ENCODE results near the gene UBTD1. TPM values are rescaled to one million over a fixed set of nuclear protein-coding genes. Genes with fewer than 3 reads are reported as not detected.
"Not testable (repeated sequence)": the region's sequence is repeated elsewhere in the genome, so short reads cannot be mapped to it uniquely, and the experiment has no call there.

UBTD1 gene
- total and polyA plus RNA-seq, 12 donors: 1.4 to 24.2 (median 13.4) TPM

GRCh38 chr10:97464226-97464625 lies 34.5 kb upstream of the UBTD1 start:
- intact Hi-C loops (cut with DNase I): loop anchor here (5.0 kb wide), 1 partner anchor 88 kb away; no protein-coding TSS in a partner anchor
- H3K9me3 ChIP-seq (replicated peaks in 1 of 3): no peaks in the 10 kb centered on the region
- H3K27me3 ChIP-seq: no peaks in the 10 kb centered on the region
- no peak for TF ChIP-seq CTCF (IDR thresholded peaks at IDR 0.05)
- no peak for TF ChIP-seq POLR2A (IDR thresholded peaks at IDR 0.05)
- WGBS, 4 donors: 57 to 75% (median 60%) methylated on average over 1 of the region's 1 CpG; no CpG with 5 or more reads in 1 of the 4 donors
- peak overlapping the region in 3 of 5 donors; percentile 24 to 73 (median 56) for H3K27ac ChIP-seq
- H3K36me3 ChIP-seq (replicated peaks in 1 of 2): peaks cover 0 to 93% of the 10 kb centered on the region in 2 donors
- peaks cover 0 to 8% of the 10 kb centered on the region in 2 donors for H3K4me1 ChIP-seq (replicated peaks in 1 of 2)
- no peak overlapping the region for H3K4me3 ChIP-seq
- peak in 1 of 7 donors; percentile 39 for DNase-seq

DNA sequence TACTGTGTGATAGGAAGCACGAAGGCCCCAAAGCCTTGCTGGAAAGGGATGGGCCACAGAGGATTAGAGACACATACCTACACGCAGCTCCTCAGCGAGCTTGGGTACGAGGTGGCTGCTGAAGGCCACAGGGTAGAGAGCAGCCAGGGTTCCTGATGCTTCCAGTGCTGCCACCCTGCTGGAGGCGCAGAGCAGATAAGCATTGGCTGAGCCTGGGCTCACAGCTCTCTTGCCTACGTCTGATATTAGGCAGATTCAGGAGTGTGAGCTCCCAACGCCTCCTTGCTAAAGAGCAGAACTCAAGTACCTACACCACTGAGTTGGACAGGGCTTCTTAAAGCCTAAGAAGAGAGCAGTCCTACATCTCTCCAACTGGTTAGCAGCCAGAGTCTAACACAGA lies 32.7 kb upstream of the UBTD1 start:
- intact Hi-C loops (cut with DNase I): no loop called here
- H3K27me3 ChIP-seq: no peaks in the 10 kb centered on the region
- peaks cover 0 to 8% of the 10 kb centered on the region in 2 donors for H3K4me1 ChIP-seq (replicated peaks in 1 of 2)
- no peak for DNase-seq
- no peak overlapping the region for H3K4me3 ChIP-seq
- peak overlapping the region in 2 of 5 donors; percentile 29 to 47 for H3K27ac ChIP-seq
- peaks cover 0 to 93% of the 10 kb centered on the region in 2 donors for H3K36me3 ChIP-seq (replicated peaks in 1 of 2)
- no peak for TF ChIP-seq CTCF (IDR thresholded peaks at IDR 0.05)
- no peak for TF ChIP-seq POLR2A (IDR thresholded peaks at IDR 0.05)
- 78 to 100% (median 83%) methylated on average over 4 to 7 of the region's 7 CpGs for WGBS, 4 donors
- H3K9me3 ChIP-seq (replicated peaks in 1 of 3): no peaks in the 10 kb centered on the region

DNA sequence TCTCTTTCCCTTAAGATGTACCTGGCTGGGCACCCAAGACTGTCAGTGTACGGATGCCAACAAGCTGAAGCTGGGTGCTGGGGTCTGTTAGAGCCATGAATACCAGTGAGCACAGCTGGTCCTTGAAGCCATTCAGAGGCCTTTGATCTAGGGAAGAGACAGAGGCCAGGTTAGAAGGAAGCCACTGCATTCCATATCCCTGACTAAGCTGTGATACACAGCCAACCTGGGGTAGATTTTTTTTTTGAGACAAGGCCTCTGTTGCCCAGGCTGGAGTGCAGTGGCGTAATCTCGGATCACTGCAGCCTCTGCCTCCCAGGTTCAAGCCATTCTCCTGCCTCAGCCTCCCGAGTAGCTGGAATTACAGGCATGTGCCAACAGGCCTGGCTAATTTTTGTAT lies 32.0 kb upstream of the UBTD1 start:
- Histone ChIP-seq H3K9me3 (replicated peaks in 1 of 3) (no peaks in the 10 kb centered on the region), H3K36me3 (replicated peaks in 1 of 2) (peaks cover 0 to 93% of the 10 kb centered on the region in 2 donors), H3K27me3 (no peaks in the 10 kb centered on the region), H3K4me1 (replicated peaks in 1 of 2) (peaks cover 0 to 8% of the 10 kb centered on the region in 2 donors), H3K27ac (peak overlapping the region in 2 of 5 donors; percentile 29 to 47), H3K4me3 (no peak overlapping the region)
- 43 to 71% (median 64%) methylated on average over 2 to 4 of the region's 4 CpGs for WGBS, 4 donors
- DNase-seq: peak in 5 of 7 donors; percentile 16 to 54 (median 47)
- TF ChIP-seq CTCF (IDR thresholded peaks at IDR 0.05) (no peak), POLR2A (IDR thresholded peaks at IDR 0.05) (no peak)
- intact Hi-C loops (cut with DNase I): no loop called here

GRCh38 chr10:97468162-97468561 lies 30.6 kb upstream of the UBTD1 start:
- WGBS, 4 donors: 80 to 96% (median 81%) methylated on average over 2 to 3 of the region's 3 CpGs
- Histone ChIP-seq H3K9me3 (replicated peaks in 1 of 3) (no peaks in the 10 kb centered on the region), H3K27ac (peak overlapping the region in 1 of 5 donors; percentile 31), H3K36me3 (replicated peaks in 1 of 2) (peaks cover 0 to 92% of the 10 kb centered on the region in 2 donors), H3K4me3 (no peak overlapping the region), H3K4me1 (replicated peaks in 1 of 2) (peaks cover 0 to 8% of the 10 kb centered on the region in 2 donors), H3K27me3 (no peaks in the 10 kb centered on the region)
- intact Hi-C loops (cut with DNase I): no loop called here
- TF ChIP-seq CTCF (IDR thresholded peaks at IDR 0.05): no peak
- DNase-seq: peak in 1 of 7 donors; percentile 48

- 94 to 97% (median 95%) methylated on average over 7 to 12 of the region's 12 CpGs for WGBS, 4 donors
- H3K4me3 ChIP-seq; intact Hi-C loops (cut with DNase I); H3K27me3 ChIP-seq; H3K4me1 ChIP-seq (replicated peaks in 1 of 2); H3K27ac ChIP-seq; H3K9me3 ChIP-seq (replicated peaks in 1 of 3): not testable (repeated sequence)
- DNase-seq: peak in 1 of 7 donors; percentile 33
- H3K36me3 ChIP-seq (replicated peaks in 1 of 2): peaks cover 0 to 92% of the 10 kb centered on the region in 2 donors
Observed at GRCh38 chr10:97468781-97469180, 29.9 kb upstream of the UBTD1 start.
